IMR-90 (cell line): ENCODE results near the gene SEPTIN10. TPM values are rescaled to one million over a fixed set of nuclear protein-coding genes. Genes with fewer than 3 reads are reported as not detected.

Source experiments
- ATAC-seq: fragments of 200-7000 bp; cut with Tn5 transposase; 2 replicates; pipeline ENCODE4 v1.9.1; 2020; ENCODE audit warnings: low read depth, mild to moderate bottlenecking, moderate library complexity
- BruUV-seq: library from RNA; stranded (reverse); fragments of 400-500 nt; replicated peaks from 2 replicates; lab custom pipeline; 2021; lab: Mats Ljungman, UMichigan
- CTCF ChIA-PET: fragments of 300-600 bp; formaldehyde crosslinking; extraction: SDS; loops from one replicate; lab custom pipeline; 2021; ENCODE audit warnings: antibody characterized with exemption; lab: Yijun Ruan, JAX
- POLR2A ChIA-PET: fragments of 300-600 bp; sonication (Branson Sonifier 250); formaldehyde crosslinking; loops from one replicate; lab custom pipeline; 2022; ENCODE audit warnings: antibody characterized with exemption; ENCODE audit not compliant: unreplicated experiment; lab: Charles Lee
- DNase-seq: peaks from one replicate; pipeline ENCODE4 v3.0.0; 2013
- H2AFZ ChIP-seq: replicated peaks from 2 replicates; pipeline ENCODE3; 2013; ENCODE audit warnings: low read length, mild to moderate bottlenecking; ENCODE audit not compliant: poor library complexity
- H2AK5ac ChIP-seq: 2 replicates; pipeline ENCODE4 v1.6.1; 2013; ENCODE audit warnings: low read depth, low read length, inconsistent platforms
- H2AK9ac ChIP-seq: replicated peaks from 2 replicates; pipeline ENCODE3; 2013; ENCODE audit warnings: mild to moderate bottlenecking, low read depth, low read length, moderate library complexity; ENCODE audit not compliant: poor library complexity
- H2BK120ac ChIP-seq: 2 replicates; pipeline ENCODE4 v1.6.1; 2013; ENCODE audit warnings: low read depth, low read length, inconsistent platforms
- H2BK15ac ChIP-seq: 3 replicates; pipeline ENCODE4 v1.6.1; 2013; ENCODE audit warnings: low read depth, low read length, inconsistent platforms
- H2BK20ac ChIP-seq: 2 replicates; pipeline ENCODE4 v1.6.1; 2013; ENCODE audit warnings: low read depth, mild to moderate bottlenecking, inconsistent platforms, low read length, moderate library complexity
- H2BK5ac ChIP-seq: 2 replicates; pipeline ENCODE4 v1.6.1; 2013; ENCODE audit warnings: mild to moderate bottlenecking, low read depth, low read length, inconsistent platforms; ENCODE audit not compliant: poor library complexity, severe bottlenecking
- H3K14ac ChIP-seq: replicated peaks from 2 replicates; pipeline ENCODE4 v1.6.1; 2013; ENCODE audit warnings: low read depth, low read length, inconsistent platforms
- H3K18ac ChIP-seq: 2 replicates; pipeline ENCODE4 v1.6.1; 2013; ENCODE audit warnings: low read depth, low read length, control low read depth
- H3K23ac ChIP-seq: 2 replicates; pipeline ENCODE4 v1.6.1; 2013; ENCODE audit warnings: low read depth, low read length, inconsistent platforms
- H3K27ac ChIP-seq: 2 replicates; pipeline ENCODE4 v1.5.1; 2013; ENCODE audit warnings: mild to moderate bottlenecking, control low read depth, low read length; ENCODE audit not compliant: insufficient read depth
- H3K27me3 ChIP-seq: 2 replicates; pipeline ENCODE4 v1.6.1; 2013; ENCODE audit warnings: low read length; ENCODE audit not compliant: control insufficient read depth, insufficient read depth
- H3K36me3 ChIP-seq: 2 replicates; pipeline ENCODE4 v1.6.1; 2013; ENCODE audit warnings: low read length, mixed read lengths; ENCODE audit not compliant: control insufficient read depth, insufficient read depth
- H3K4ac ChIP-seq: 2 replicates; pipeline ENCODE4 v1.6.1; 2013; ENCODE audit warnings: low read depth, low read length, inconsistent platforms
- H3K4me1 ChIP-seq: 2 replicates; pipeline ENCODE4 v1.6.1; 2013; ENCODE audit warnings: low read length, mixed read lengths; ENCODE audit not compliant: control insufficient read depth, insufficient read depth
- H3K4me2 ChIP-seq: 2 replicates; pipeline ENCODE4 v1.6.1; 2013; ENCODE audit warnings: low read depth, mild to moderate bottlenecking, control low read depth, low read length, moderate library complexity
- H3K4me3 ChIP-seq: 2 replicates; pipeline ENCODE4 v1.5.1; 2013; ENCODE audit warnings: low read depth, mild to moderate bottlenecking, control low read depth, low read length, moderate library complexity; ENCODE audit not compliant: insufficient read depth
- H3K56ac ChIP-seq: 2 replicates; pipeline ENCODE4 v1.6.1; 2013; ENCODE audit warnings: low read length, inconsistent platforms; ENCODE audit not compliant: insufficient read depth; ENCODE audit errors: extremely low read depth
- H3K79me1 ChIP-seq, 2 experiments: 2 replicates each; pipeline ENCODE4 v1.6.1; 2013; ENCODE audit warnings: low read length in 2 of 2, inconsistent platforms in 1 of 2, low read depth in 1 of 2
- H3K9ac ChIP-seq: 2 replicates; pipeline ENCODE4 v1.6.1; 2013; ENCODE audit warnings: low read depth, low read length, control low read depth
- H3K9me1 ChIP-seq: 2 replicates; pipeline ENCODE4 v1.6.1; 2013; ENCODE audit warnings: low read length, inconsistent platforms; ENCODE audit not compliant: insufficient read depth
- H3K9me3 ChIP-seq: 2 replicates; pipeline ENCODE4 v1.6.1; 2013; ENCODE audit warnings: low read length; ENCODE audit not compliant: control insufficient read depth, insufficient read depth
- H4K20me1 ChIP-seq: 2 replicates; pipeline ENCODE4 v1.6.1; 2013; ENCODE audit warnings: low read length, inconsistent platforms; ENCODE audit not compliant: insufficient read depth
- H4K5ac ChIP-seq: 2 replicates; pipeline ENCODE4 v1.6.1; 2013; ENCODE audit warnings: mild to moderate bottlenecking, low read depth, low read length, control low read depth
- H4K8ac ChIP-seq, 2 experiments: 2 replicates each; pipeline ENCODE4 v1.6.1; 2013; ENCODE audit warnings: low read depth in 2 of 2, low read length in 2 of 2, control low read depth in 1 of 2, inconsistent platforms in 1 of 2
- H4K91ac ChIP-seq: 2 replicates; pipeline ENCODE4 v1.6.1; 2013; ENCODE audit warnings: low read depth, low read length, inconsistent platforms; ENCODE audit not compliant: insufficient read depth
- BHLHE40 ChIP-seq: fragments of 150-350 bp; IDR thresholded peaks from 2 replicates; pipeline ENCODE4 v1.6.1; 2016; ENCODE audit warnings: mild to moderate bottlenecking, low read depth, low read length
- CEBPB ChIP-seq: IDR thresholded peaks from 2 replicates; pipeline ENCODE4 v1.6.1; 2012; ENCODE audit warnings: low read depth, low read length, improper control_type of control experiment
- CHD1 ChIP-seq: IDR thresholded peaks from 2 replicates; pipeline ENCODE4 v1.6.1; 2012; ENCODE audit warnings: low read depth, low read length, improper control_type of control experiment
- ELK1 ChIP-seq: fragments of 150-350 bp; IDR thresholded peaks from 2 replicates; pipeline ENCODE4 v1.6.1; 2016; ENCODE audit warnings: low read depth, mild to moderate bottlenecking, low read length, moderate library complexity, borderline replicate concordance
- MAZ ChIP-seq: IDR thresholded peaks from 2 replicates; pipeline ENCODE4 v1.6.1; 2012; ENCODE audit warnings: low read depth, mild to moderate bottlenecking, low read length, improper control_type of control experiment, moderate library complexity, borderline replicate concordance
- MXI1 ChIP-seq: IDR thresholded peaks from 2 replicates; pipeline ENCODE4 v1.6.1; 2012; ENCODE audit warnings: low read depth, mild to moderate bottlenecking, low read length, moderate library complexity, borderline replicate concordance
- NFE2L2 ChIP-seq: fragments of 150-350 bp; IDR thresholded peaks from 2 replicates; pipeline ENCODE4 v1.6.1; 2016; ENCODE audit warnings: low read depth, mild to moderate bottlenecking, low read length
- RAD21 ChIP-seq: IDR thresholded peaks from 2 replicates; pipeline ENCODE4 v1.6.1; 2012; ENCODE audit warnings: low read length, improper control_type of control experiment
- RCOR1 ChIP-seq: IDR thresholded peaks from 2 replicates; pipeline ENCODE4 v1.6.1; 2012; ENCODE audit warnings: mild to moderate bottlenecking, low read length, improper control_type of control experiment; ENCODE audit not compliant: insufficient replicate concordance
- RFX5 ChIP-seq: IDR thresholded peaks from 2 replicates; pipeline ENCODE4 v1.8.0; 2012; ENCODE audit warnings: low read depth, mild to moderate bottlenecking, low read length, moderate library complexity
- SMC3 ChIP-seq: fragments of 150-350 bp; IDR thresholded peaks from 2 replicates; pipeline ENCODE4 v1.6.1; 2016; ENCODE audit warnings: low read depth, mild to moderate bottlenecking, antibody characterized with exemption, low read length, moderate library complexity
- USF2 ChIP-seq: fragments of 150-350 bp; IDR thresholded peaks from 2 replicates; pipeline ENCODE4 v1.6.1; 2017; ENCODE audit warnings: mild to moderate bottlenecking, antibody characterized with exemption, low read length, low read depth
- WGBS, 2 experiments: methylation state at CpG; one replicate each; pipeline versions ENCODE4 v1.1.5 to v1.1.7; 2013; ENCODE audit warnings: missing lambda C conversion rate in 2 of 2; ENCODE audit not compliant: insufficient read length in 1 of 2; ENCODE audit errors: extremely low coverage in 2 of 2; 5-methylcytosine and 5-hydroxymethylcytosine counted together
- dilution Hi-C: fragments of 300-500 bp; cut with HindIII; formaldehyde crosslinking; loops from one replicate; pipeline ENCODE4 v1.14.3; 2018; ENCODE audit warnings: low sequenced_read_pairs; ENCODE audit not compliant: unreplicated experiment
- in situ Hi-C: fragments of 300-500 bp; cut with MboI; formaldehyde crosslinking; loops from 3 replicates; pipeline ENCODE4 v1.14.3; 2019; ENCODE audit warnings: low sequenced_read_pairs, inconsistent platforms, mixed read lengths
- intact Hi-C: fragments of 100-400 bp; cut with micrococcal nuclease; formaldehyde crosslinking; loops from 2 replicates; pipeline ENCODE4 v1.10.0; 2022
- polyA plus RNA-seq, 3 experiments: library from polyadenylated mRNA; depleted of rRNA; stranded (reverse); fragments of >200 nt; gene quantifications; 2 replicates each; pipeline ENCODE4 v1.2.3, GENCODE V29; 2012; ENCODE audit warnings: low replicate concordance in 1 of 3
- total RNA-seq: library from RNA; depleted of rRNA; stranded (reverse); fragments of >200 nt; gene quantifications from 2 replicates; pipeline ENCODE4 v1.2.3, GENCODE V29; 2012

SEPTIN10 gene
- total and polyA plus RNA-seq, 2 of the 4 experiments (the other 2 are of a cell fraction), result 55.4 to 82.6 TPM

- Histone ChIP-seq H4K8ac (no peak overlapping the region), H4K5ac (no peak overlapping the region), H2BK20ac (no peak overlapping the region), H3K4me2 (no peak overlapping the region), H3K9ac (no peak overlapping the region), H3K4me1 (no peaks in the 10 kb centered on the region; the same call in 1 of the 2 replicates), H3K4me3 (no peak overlapping the region), H3K4ac (peak overlapping the region; percentile 10; the same call in 1 of the 2 replicates), H3K36me3 (peaks cover 9% of the 10 kb centered on the region; the same call in 1 of the 2 replicates), H3K27ac (no peak overlapping the region), H3K56ac (no peak overlapping the region), H2AK5ac (peak overlapping the region; percentile 67), H3K23ac (no peak overlapping the region), H2AK9ac (no peak overlapping the region), H2BK120ac (no peak overlapping the region), H3K79me1 (0 out of 4 replicates have a peak, but pooled peaks cover 0 to 5% of the 10 kb centered on the region in 2 experiments), H3K9me1 (peaks cover 16% of the 10 kb centered on the region), H2BK5ac (no peak overlapping the region), H2BK15ac (no peak overlapping the region), H3K14ac (no peak overlapping the region; the same call in 1 of the 2 replicates), H4K91ac (0 out of 2 replicates have a peak overlapping the region, but pooled peaks have one; percentile 21), H4K20me1 (peaks cover 7% of the 10 kb centered on the region), H3K9me3 (no peaks in the 10 kb centered on the region), H3K18ac (no peak overlapping the region), H3K27me3 (no peaks in the 10 kb centered on the region), H2AFZ (no peak overlapping the region)
- dilution Hi-C loops, result no loop called here
- intact Hi-C loops, result no loop called here
- WGBS, 2 experiments, result 90% methylated on average over 5 of the region's 8 CpGs; no CpG with 5 or more reads in 1 of the 2 experiments
- BruUV-seq, result no TSS peak
- no peak for ATAC-seq
- ChIA-PET CTCF (no interaction called here), POLR2A (no interaction called here)
- peak; percentile 4 for DNase-seq
- TF ChIP-seq BHLHE40 (no peak), ELK1 (no peak), MXI1 (no peak), RFX5 (no peak), RCOR1 (no peak), RAD21 (no peak), USF2 (no peak), SMC3 (no peak), MAZ (no peak), CHD1 (no peak), CEBPB (no peak), NFE2L2 (no peak)
- in situ Hi-C loops, result loop anchor here (5.0 kb wide), 1 partner anchor 381 kb away; the partner anchor contains the start of gene SH3RF3
Measured at GRCh38 chr2:109508556-109508955, 105.2 kb downstream of the SEPTIN10 start.
